ENCODE measurements around the gene GPR17.

The GPR17 gene

DNA sequence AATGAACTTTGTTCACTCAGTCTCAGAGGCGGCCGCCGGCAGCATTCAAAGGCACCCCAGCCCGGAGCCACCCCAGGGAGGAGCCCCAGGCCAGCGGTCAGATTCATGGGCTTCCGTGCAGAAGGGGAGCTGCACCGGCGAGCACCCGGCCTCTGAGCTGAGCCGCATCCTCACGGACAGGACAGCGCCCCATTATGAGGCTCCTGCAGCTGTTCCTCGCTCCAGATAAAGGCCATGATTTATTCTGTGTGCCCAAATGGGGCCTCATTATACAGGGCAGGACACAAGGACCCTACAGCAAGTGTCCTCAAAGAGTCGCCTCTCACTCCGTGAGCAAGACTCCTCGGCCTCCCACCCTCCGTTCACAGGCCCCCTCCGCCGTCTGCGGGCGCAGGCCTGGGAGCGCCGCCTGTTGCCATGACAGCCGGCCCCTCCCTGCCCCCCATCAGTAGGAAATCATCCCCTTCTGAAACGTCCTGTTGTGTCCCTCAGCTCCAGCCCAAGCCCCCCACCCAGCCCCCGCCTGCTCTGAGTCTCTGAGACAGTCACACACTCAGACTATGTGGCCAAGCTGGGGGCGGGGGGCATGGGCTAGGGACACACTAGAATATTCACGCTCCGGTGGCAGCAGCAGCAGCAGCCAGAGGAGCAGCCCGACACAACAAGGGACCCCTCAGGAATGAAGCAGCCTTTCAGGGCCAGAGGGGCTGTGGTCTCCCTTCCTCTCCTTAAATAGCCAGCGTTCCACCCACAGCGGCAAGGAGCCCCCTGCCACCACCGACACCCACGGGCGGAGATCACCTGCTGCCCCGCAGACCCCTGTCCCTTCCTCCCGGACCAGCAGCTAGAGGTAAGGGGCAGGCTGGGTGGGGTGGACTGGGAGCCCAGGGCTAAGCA, at the start of gene GPR17:
GPR17 (plus strand) TSS at position 759 of the 897 bp plus-strand sequence. CDS start 4,583 bp downstream, outside the sequence.
- DNase-seq (ENCODE audit: low spot score) = no peak

DNA sequence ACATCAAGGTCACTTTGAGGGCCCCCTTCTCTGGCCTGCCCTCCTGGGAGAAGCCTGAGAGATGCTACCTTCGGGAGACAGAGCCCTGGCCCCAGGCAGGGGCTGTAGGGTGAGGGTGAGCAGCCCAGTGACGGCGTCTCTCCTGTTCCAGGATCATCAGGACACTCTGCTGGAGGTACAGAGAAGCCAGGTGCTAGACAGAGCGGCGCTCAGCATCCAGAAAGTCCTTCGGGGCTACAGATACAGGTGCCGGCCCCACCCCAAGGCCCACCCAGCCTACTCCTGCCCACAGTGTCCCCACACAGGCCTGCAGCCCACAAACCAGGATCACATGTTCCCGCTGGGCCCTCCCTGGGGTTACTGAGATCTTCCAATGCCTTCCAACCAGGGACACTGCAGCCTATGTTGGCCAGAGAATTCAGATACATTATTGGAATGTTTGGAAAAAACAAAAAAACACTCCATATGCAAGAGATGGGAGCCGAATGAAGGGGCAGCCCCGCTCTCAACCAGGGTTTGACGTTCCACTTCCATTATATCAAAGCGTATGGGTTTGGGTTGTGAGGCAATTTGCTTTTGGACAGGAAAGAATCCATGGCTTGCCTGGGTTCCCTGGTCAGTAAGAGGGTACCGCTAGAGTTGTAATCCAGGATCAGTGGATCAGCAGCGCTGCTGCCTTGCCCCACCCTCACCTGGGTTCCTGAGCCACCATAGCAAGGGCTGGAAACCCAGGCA, 49.5 kb upstream of the GPR17 start:
- no peak for DNase-seq (ENCODE audit: low spot score)

- DNase-seq (ENCODE audit: low spot score) = no peak
Measured at GRCh38 chr2:127597046-127597983, 48.6 kb upstream of the GPR17 start.

GRCh38 chr2:127597984-127598380, 48.0 kb upstream of the GPR17 start:
- DNase-seq (ENCODE audit: low spot score) = no peak

GRCh38 chr2:127598711-127599110, 47.2 kb upstream of the GPR17 start:
- no peak for DNase-seq (ENCODE audit: low spot score)

GRCh38 chr2:127599211-127599610, 46.7 kb upstream of the GPR17 start:
- DNase-seq (ENCODE audit: low spot score) = no peak

GRCh38 chr2:127604986-127605385, 41.0 kb upstream of the GPR17 start:
- DNase-seq (ENCODE audit: low spot score) = no peak

GRCh38 chr2:127605691-127606263, 40.2 kb upstream of the GPR17 start:
- DNase-seq (ENCODE audit: low spot score) = no peak

DNA sequence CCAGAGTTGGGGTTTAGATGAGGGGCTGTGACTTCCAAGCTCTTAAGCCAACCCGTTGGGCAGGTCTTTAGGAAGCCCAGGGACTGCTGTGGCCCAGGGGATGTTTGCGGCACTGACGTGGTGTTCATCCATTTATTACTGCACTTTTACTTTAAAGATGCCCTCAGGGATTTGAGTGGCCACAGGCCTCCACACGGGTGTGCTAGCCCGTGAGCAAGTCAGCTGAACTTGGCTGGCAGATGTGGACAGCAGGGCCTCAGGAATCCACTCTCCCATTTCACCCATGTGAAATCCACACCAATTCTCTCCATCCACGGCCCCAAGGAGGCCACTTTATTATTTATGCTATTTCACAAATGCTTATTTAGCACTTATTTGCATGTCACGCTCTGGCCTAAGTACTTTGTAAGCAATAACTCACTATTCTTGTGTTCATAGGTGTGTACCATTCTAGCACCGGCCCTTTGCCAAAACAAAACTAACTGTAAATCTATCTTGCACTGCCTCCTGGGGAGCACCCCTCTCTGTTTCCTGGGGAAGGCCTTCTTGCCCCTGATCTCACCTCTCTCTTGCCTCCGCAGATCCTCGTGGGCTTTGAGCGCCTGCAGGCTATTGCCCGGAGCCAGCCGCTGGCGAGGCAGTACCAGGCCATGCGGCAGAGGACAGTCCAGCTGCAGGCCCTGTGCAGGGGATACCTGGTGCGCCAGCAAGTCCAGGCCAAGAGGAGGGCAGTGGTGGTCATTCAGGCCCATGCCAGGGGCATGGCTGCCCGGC, 39.1 kb upstream of the GPR17 start:
- DNase-seq (ENCODE audit: low spot score) = no peak

GRCh38 chr2:127607399-127607908, 38.5 kb upstream of the GPR17 start:
- DNase-seq (ENCODE audit: low spot score) = no peak

DNA sequence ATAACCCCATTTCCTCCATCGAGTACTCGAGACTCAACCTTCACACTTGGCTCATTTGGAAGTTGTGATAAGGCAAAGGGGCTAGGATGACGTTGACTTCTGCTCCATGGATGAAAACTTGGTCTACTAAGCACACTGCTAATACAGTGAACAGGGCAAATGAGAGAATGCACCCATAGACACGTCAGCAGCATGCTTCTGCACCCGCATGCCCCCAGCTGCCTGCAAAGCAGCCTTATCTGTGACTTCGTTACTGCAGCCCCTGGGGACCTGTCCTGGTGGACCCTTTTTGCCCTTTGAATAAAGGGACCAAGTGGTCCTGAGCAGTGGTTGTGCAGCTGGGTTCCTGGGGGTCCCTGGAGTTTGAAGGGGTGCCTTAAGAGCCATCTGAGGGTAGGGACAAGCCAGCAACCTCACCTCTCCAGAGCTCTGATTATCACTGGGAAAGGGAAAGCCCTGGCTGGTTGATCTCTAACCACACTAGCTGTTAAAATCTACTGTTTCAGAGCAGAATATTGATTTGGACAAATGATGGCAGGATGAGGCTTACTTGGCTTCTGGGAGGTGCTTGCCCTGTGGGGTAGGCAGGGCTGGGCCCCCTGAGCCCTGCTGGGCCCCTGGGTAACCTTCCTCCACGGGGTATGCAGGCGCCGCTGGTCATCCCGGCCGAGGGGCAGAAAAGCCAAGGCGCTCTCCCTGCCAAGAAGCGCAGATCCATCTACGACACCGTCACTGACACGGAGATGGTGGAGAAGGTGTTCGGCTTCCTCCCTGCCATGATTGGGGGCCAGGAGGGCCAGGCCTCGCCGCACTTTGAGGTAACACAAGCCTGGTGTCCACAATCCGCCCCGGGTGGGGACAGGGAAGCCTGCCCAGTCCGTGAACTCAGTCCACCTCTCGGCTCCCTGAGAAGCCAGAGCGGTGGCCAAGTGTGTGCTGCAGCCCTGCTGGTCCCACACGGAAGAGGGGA, 37.6 kb upstream of the GPR17 start:
- no peak for DNase-seq (ENCODE audit: low spot score)

GRCh38 chr2:127609031-127609751, 36.8 kb upstream of the GPR17 start:
- no peak for DNase-seq (ENCODE audit: low spot score)

DNA sequence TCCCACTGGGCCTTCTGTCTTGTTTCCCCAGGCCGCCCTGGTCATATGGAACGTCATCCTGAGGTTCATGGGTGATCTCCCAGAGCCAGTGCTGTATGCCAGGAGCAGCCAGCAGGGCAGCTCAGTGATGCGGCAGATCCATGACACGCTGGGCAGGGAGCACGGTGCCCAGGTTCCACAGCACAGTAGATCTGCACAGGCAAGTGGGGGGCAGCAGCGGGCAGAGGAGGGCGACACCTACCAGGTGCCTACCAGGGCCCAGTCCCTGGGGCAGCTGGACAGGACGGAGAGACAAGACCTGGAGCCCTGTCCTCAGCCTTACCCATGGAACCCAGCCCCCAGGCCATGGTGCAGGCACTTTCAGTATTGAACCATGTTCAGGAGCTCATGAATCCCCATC, 36.1 kb upstream of the GPR17 start:
- DNase-seq (ENCODE audit: low spot score) = no peak

GRCh38 chr2:127610561-127610960, 35.4 kb upstream of the GPR17 start:
- DNase-seq (ENCODE audit: low spot score) = no peak

GRCh38 chr2:127611076-127611925, 34.7 kb upstream of the GPR17 start:
- no peak for DNase-seq (ENCODE audit: low spot score)

DNA sequence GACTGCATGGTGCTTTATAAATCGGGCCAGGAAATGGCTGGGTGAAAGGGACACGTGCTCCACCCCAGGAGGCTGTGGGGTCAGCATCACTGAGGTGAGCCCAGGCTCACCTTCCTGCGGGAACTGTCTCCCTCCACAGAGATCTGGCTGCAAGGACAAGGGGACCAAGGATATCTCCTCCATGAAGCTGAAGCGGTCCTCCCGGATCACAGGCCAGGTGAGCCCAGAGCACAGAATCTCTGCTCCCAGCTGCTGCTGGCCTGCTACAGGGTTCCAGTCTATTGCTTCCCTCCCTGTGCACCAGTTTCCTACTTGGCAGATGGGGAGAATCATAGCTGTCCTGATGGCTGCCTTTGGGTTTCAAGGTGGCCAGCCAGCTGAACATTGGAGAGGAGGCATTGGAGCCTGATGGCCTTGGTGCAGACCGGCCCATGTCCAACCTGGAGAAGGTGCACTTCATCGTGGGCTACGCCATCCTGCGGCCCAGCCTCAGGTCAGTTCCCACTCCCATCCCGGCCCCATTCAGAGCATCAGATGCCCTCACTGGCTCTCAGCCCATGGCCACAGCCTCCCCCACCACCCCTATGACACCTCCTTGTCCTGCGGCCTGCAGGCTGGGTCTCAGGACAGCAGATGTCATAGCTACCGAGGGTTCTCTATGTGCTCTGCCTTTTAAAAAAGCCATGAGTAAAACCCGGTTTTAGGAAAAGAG, 33.7 kb upstream of the GPR17 start:
- DNase-seq (ENCODE audit: low spot score) = no peak

- no peak for DNase-seq (ENCODE audit: low spot score)
Measured at GRCh38 chr2:127614246-127614645, 31.7 kb upstream of the GPR17 start.
